Activated CD4-positive, alpha-beta T cell treated with anti-CD3 and anti-CD28 coated beads for 24 hours (primary cell): ENCODE results near the gene MAK.
"Not testable (repeated sequence)": the region's sequence is repeated elsewhere in the genome, so short reads cannot be mapped to it uniquely, and the experiment has no call there.

Source experiments
- DNase-seq, 2 donors: peaks; one replicate each; pipeline ENCODE4 v3.0.0-alpha.2; 2020; ENCODE audit warnings: low read depth in 2 of 2

Gene MAK

GRCh38 chr6:10837995-10838793 is at the start of gene MAK:
Gene MAK, minus strand, starts transcription at chr6:10838539. Its CDS starts 7,891 bp downstream, at chr6:10830648.
- peak; percentile 60 to 71 for DNase-seq

- DNase-seq, result no peak
Measured at GRCh38 chr6:10886691-10887502, 48.6 kb upstream of the MAK start, which contains the start of gene SYCP2L. Gene SYCP2L, plus strand, starts transcription at chr6:10887052. Its CDS starts 75 bp downstream, at chr6:10887127.

GRCh38 chr6:10886365-10886690 is 48.0 kb upstream of the MAK start:
- not testable (repeated sequence) for DNase-seq

- DNase-seq, result no peak
Measured at GRCh38 chr6:10884245-10884972, 46.1 kb upstream of the MAK start.

GRCh38 chr6:10883312-10884244 is 45.2 kb upstream of the MAK start:
- no peak for DNase-seq

GRCh38 chr6:10882657-10883171 is 44.4 kb upstream of the MAK start:
- DNase-seq, result no peak

- not testable (repeated sequence) for DNase-seq
Measured at GRCh38 chr6:10882253-10882630, 43.9 kb upstream of the MAK start.

GRCh38 chr6:10880366-10880765 is 42.0 kb upstream of the MAK start:
- DNase-seq, result no peak

GRCh38 chr6:10877871-10878270 is 39.5 kb upstream of the MAK start:
- no peak for DNase-seq

- DNase-seq, result no peak
Measured at GRCh38 chr6:10877012-10877411, 38.7 kb upstream of the MAK start.

GRCh38 chr6:10875026-10875425 is 36.7 kb upstream of the MAK start:
- DNase-seq, result no peak

GRCh38 chr6:10874207-10874606 is 35.9 kb upstream of the MAK start:
- DNase-seq, result no peak

- no peak for DNase-seq
Measured at GRCh38 chr6:10873374-10873773, 35.0 kb upstream of the MAK start.

GRCh38 chr6:10867952-10868351 is 29.6 kb upstream of the MAK start:
- DNase-seq, result no peak

GRCh38 chr6:10866709-10867108 is 28.4 kb upstream of the MAK start:
- not testable (repeated sequence) for DNase-seq

GRCh38 chr6:10863031-10863430 is 24.7 kb upstream of the MAK start:
- DNase-seq, result not testable (repeated sequence)

- no peak for DNase-seq
Measured at GRCh38 chr6:10862361-10862760, 24.0 kb upstream of the MAK start.

GRCh38 chr6:10861086-10861485 is 22.7 kb upstream of the MAK start:
- DNase-seq, result no peak

GRCh38 chr6:10857259-10857658 is 18.9 kb upstream of the MAK start:
- DNase-seq, result no peak

GRCh38 chr6:10854922-10855632 is 16.7 kb upstream of the MAK start:
- DNase-seq, result no peak
